Ishikawa (cell line): Measurements from ENCODE around the gene ETV6.

Experiments
- MAX ChIP-seq: IDR thresholded peaks from 2 replicates; pipeline ENCODE4 v1.6.1; 2012
- RAD21 ChIP-seq: IDR thresholded peaks from 2 replicates; pipeline ENCODE4 v1.6.1; 2012; ENCODE audit warnings: low read depth
- REST ChIP-seq: IDR thresholded peaks from 2 replicates; pipeline ENCODE4 v1.6.1; 2012; ENCODE audit warnings: low read depth, mild to moderate bottlenecking

GRCh38 chr12:11785712-11786111, 136.2 kb downstream of the ETV6 start:
- no peak for TF ChIP-seq REST
- no peak for TF ChIP-seq MAX
- no peak for TF ChIP-seq RAD21
